ENCODE measurements around the gene PKN3. TPM values are rescaled to one million over a fixed set of nuclear protein-coding genes. Genes with fewer than 3 reads are reported as not detected.
"Not testable (repeated sequence)": the region's sequence is repeated elsewhere in the genome, so short reads cannot be mapped to it uniquely, and the experiment has no call there.

Gene PKN3
- total RNA-seq, 1 donor from 2014 or later: 28.0 TPM

DNA sequence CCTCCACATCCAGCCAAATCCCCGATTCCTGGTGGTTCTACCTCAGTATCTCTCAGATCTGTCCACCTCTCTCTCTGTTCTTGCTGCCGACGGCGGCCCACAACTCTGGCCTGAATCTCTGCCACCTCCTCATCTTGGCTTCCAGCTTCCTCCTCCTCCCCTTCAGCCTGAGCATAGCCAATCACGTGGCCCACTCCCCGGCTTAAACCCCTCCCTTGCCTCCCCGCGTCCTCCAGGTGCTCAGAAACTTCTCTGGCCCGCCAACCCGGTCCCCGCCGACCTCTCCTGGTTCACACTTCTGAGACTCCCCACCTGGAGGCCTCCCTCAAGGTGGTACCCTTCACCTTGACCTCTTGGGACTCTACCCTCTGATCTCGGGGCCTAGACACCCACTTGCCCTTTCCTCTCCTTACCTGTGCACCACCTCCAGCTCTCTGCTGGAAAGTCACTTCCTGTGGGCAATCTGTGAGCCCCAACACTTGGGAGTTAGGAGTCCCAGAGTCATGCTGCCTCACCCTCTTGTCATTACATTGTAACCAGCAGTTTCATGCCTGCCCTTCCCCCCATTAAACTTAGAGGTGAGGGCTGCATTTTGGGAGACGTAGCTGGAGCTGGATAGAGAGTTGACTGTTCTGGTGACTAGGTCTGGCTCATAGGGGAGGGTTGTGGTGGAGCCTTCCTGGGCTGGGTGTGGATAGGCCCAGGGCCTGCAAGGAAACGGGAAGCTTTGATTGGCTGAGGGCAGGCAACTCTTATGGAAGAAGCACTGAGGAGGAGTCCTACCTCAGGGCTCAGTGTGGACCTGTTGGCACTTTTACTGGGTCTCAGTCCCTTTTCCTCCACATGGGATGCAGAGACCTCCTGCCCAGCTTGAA, 17.7 kb upstream of the PKN3 start:
- peak; percentile 73 for DNase-seq (ENCODE audit: low spot score)
- Mint-ChIP-seq H3K4me1 (ENCODE audit: low read depth) (peaks cover 34% of the 10 kb centered on the region), H3K4me3 (ENCODE audit: low read depth) (peak overlapping the region; percentile 95), H3K36me3 (ENCODE audit: low read depth) (peaks cover 8% of the 10 kb centered on the region), H3K27ac (peak overlapping the region; percentile 93), H3K27me3 (ENCODE audit: low read depth) (no peaks in the 10 kb centered on the region), H3K9me3 (no peaks in the 10 kb centered on the region)
- intact Hi-C loops (cut with micrococcal nuclease): loop anchor here (5.0 to 10.0 kb wide), 3 partner anchors 132 to 340 kb away; partner anchors contain the start of genes KYAT1, LRRC8A, SH3GLB2 and SPTAN1

DNA sequence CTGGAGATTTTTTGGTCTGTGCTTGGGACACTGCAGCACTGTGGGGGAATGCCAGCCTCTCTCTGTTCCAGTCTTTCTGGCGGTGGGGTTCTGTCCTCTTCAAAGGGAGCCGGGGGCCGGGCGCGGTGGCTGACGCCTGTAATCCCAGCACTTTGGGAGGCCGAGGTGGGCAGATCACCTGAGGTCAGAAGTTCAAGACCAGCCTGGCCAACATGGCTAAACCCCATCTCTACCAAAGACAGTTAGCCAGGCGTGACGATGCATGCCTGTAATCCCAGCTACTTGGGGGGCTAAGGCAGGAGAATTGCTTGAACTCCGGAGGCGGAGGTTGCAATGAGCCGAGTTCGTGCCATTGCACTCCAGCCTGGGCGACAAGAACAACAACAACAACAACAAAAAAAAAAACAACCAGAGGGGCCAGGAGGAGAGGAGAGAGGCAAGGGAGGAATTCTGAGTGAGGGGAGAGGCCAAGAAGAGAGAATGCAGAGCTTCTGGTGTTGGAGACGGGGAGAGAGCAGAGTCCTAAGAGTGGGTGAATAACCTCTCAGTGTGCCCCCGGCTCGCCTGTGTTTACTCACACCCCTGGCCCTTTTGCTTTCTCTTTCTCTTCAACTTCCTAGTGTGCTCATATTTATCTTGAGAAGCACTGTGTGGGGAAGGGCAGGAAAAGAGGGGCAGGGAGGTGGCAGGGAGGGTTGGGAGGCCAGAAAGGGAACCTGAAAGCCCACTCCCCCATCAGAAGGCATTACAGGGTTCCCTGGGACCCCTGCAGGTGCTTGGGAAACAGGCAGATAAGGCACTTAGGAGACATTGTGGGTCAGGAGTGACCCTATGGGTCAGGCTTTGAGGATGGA, 16.4 kb upstream of the PKN3 start:
- Mint-ChIP-seq H3K9me3 (no peaks in the 10 kb centered on the region), H3K27ac (peak overlapping the region; percentile 93), H3K4me1 (ENCODE audit: low read depth) (peaks cover 37% of the 10 kb centered on the region), H3K36me3 (ENCODE audit: low read depth) (peaks cover 14% of the 10 kb centered on the region), H3K4me3 (ENCODE audit: low read depth) (peak overlapping the region; percentile 95), H3K27me3 (ENCODE audit: low read depth) (no peaks in the 10 kb centered on the region)
- peak; percentile 44 for DNase-seq (ENCODE audit: low spot score)
- intact Hi-C loops (cut with micrococcal nuclease): loop anchor here (5.0 to 10.0 kb wide), 3 partner anchors 134 to 339 kb away; partner anchors contain the start of genes KYAT1, LRRC8A, SH3GLB2 and SPTAN1

DNA sequence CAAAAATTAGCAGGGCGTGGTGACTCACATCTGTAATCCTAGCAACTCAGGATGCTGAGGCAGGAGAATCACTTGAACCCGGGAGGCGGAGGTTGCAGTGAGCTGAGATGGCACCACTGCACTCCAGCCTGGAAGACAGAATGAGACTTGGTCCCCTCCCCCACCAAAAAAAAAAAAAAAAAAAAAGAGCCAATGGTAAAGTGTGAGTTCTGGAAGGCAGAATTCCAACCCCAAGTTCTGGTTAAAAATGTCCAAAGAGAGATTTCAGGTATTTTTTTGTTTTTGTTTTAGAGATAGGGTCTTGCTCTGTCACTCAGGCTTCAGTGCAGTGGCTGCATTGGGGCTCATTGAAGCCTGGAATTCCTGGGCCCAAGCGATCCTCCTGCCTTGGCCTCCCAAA, 14.8 kb upstream of the PKN3 start:
- no peak overlapping the region for H3K4me3 Mint-ChIP-seq (ENCODE audit: low read depth)
- peaks cover 44% of the 10 kb centered on the region for H3K4me1 Mint-ChIP-seq (ENCODE audit: low read depth)
- no peak for DNase-seq (ENCODE audit: low spot score)
- H3K36me3 Mint-ChIP-seq (ENCODE audit: low read depth): peaks cover 29% of the 10 kb centered on the region
- no peaks in the 10 kb centered on the region for H3K27me3 Mint-ChIP-seq (ENCODE audit: low read depth)
- H3K27ac Mint-ChIP-seq: peak overlapping the region; percentile 40
- no peaks in the 10 kb centered on the region for H3K9me3 Mint-ChIP-seq
- intact Hi-C loops (cut with micrococcal nuclease): loop anchor here (5.0 to 10.0 kb wide), 3 partner anchors 135 to 337 kb away; partner anchors contain the start of genes KYAT1, LRRC8A, SH3GLB2 and SPTAN1

DNA sequence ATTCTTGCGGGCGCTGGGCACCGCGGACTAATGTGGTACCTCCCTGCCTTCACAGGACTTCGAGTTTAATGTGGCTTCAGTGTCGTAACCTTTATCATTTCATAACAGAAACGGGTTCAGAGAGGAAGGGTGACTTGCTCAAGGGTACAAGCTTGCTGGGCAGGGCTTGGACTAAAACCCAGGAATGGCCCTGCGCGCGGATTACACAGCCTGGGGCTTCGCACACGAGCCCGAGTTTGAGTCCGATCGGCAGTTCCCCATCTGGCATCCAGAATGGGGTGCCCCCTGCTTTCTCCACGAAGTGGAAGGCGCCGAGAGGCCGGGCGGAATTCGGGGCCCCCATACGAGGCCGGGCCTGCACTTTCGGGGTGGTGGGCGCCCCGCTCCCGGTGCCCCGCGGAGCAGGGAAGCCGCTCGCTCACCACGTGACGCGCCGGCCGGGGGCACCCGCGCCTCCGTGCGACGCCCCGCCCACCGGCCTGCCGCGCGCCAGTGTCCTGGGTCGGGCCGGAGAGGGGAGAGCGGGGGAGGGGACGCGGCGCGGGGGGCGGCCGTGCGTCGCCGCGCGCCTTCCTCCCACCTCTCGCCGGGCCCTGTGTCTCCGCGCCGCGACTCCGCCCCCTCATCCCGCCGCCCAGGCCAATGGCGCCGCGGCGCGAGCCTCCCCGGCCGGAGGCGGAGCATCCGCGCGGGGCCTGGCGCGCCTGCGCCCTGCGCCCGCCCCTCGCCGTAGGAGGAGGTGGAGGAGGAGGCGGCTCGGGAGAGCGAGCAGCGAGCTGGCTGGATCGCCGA, 13.6 kb upstream of the PKN3 start, which contains the start of gene SET:
SET (plus strand) TSS at position 722 of the 792 bp plus-strand sequence. CDS start 361 bp downstream, outside the sequence.
- H3K36me3 Mint-ChIP-seq (ENCODE audit: low read depth): peaks cover 36% of the 10 kb centered on the region
- no peaks in the 10 kb centered on the region for H3K27me3 Mint-ChIP-seq (ENCODE audit: low read depth)
- peaks cover 47% of the 10 kb centered on the region for H3K4me1 Mint-ChIP-seq (ENCODE audit: low read depth)
- peak within 1 kb of the TSS; percentile 91 for H3K27ac Mint-ChIP-seq
- intact Hi-C loops (cut with micrococcal nuclease): loop anchor here (2.0 to 10.0 kb wide), 5 partner anchors 14 to 336 kb away; partner anchors contain the start of genes DYNC2I2, KYAT1, LRRC8A and PKN3
- H3K4me3 Mint-ChIP-seq (ENCODE audit: low read depth): peak within 1 kb of the TSS; percentile 82
- peak; percentile 92 for DNase-seq (ENCODE audit: low spot score)
- H3K9me3 Mint-ChIP-seq: no peaks in the 10 kb centered on the region

DNA sequence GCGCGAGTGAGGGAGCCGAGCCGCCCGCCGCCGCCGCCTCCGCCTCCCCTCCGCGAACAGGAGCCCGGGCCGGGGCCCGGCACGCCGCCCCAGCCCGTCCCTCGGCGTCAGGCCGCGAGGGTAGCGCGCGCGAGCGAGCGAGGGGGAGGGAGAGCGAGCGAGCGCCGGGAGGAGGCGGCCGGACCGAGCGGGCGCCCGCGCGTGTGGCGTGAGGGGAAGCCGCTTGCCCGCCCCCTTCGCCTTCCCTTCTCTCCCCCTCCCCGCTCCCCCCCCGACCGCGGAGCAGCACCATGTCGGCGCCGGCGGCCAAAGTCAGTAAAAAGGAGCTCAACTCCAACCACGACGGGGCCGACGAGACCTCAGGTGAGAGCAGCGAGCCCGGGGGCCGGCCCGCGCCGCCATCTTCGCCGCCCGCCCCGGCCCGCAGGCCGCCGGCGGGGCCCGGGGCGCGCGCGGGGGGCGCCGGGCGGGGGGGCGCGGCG, 13.0 kb upstream of the PKN3 start:
- Mint-ChIP-seq H3K4me3 (ENCODE audit: low read depth) (no peak overlapping the region), H3K27me3 (ENCODE audit: low read depth) (no peaks in the 10 kb centered on the region), H3K27ac (peak overlapping the region; percentile 30), H3K36me3 (ENCODE audit: low read depth) (peaks cover 40% of the 10 kb centered on the region), H3K9me3 (no peaks in the 10 kb centered on the region), H3K4me1 (ENCODE audit: low read depth) (peaks cover 48% of the 10 kb centered on the region)
- no peak for DNase-seq (ENCODE audit: low spot score)
- intact Hi-C loops (cut with micrococcal nuclease): loop anchor here (2.0 to 10.0 kb wide), 5 partner anchors 13 to 335 kb away; partner anchors contain the start of genes DYNC2I2, KYAT1, LRRC8A and PKN3

DNA sequence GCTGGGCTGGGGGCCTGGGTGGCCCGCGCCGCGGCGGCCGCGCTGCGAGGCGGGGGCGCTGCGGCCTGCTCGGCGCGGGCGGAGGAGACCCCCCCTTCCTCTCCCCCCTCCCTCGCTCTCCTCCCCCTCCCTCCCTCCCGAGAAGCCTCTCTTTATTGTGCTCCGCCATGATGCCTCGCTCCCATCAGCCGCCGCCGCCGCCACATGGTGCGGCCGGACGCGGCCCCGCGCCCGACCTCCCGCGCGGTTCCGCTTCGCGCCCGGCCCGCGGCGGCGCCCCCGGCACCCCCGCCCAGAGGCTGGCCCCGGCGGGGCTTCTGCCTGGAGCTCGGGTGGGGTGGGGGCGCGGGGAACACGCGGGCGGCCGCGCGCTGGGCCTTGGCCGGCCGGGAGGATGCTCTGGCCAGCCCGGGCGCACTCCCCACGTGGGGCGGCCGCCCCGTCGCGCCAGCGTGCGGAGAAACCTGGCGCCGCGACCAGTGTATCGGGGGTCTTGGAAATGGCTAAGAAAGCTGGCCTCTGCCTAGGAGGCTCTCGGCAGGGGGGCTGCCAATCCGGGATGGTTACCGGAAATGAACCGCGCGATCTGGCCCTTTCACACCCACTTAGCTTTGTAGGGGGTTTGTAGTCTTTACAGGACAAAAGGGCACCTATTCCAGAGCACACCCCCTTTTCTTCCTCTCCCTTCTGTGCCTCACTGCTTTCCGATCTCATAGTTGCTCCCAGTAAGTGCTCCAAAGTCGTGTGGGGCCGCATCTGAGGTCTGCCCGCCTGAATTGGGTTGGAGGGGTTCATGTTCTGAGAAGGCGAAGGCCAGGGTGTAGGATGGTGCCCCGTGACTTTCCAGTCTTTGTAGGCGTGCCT, 12.3 kb upstream of the PKN3 start:
- Mint-ChIP-seq H3K27me3 (ENCODE audit: low read depth) (no peaks in the 10 kb centered on the region), H3K4me3 (ENCODE audit: low read depth) (peak overlapping the region; percentile 100), H3K4me1 (ENCODE audit: low read depth) (peaks cover 42% of the 10 kb centered on the region), H3K27ac (peak overlapping the region; percentile 98), H3K9me3 (no peaks in the 10 kb centered on the region), H3K36me3 (ENCODE audit: low read depth) (peaks cover 46% of the 10 kb centered on the region)
- intact Hi-C loops (cut with micrococcal nuclease): loop anchor here (2.0 to 10.0 kb wide), 6 partner anchors 13 to 335 kb away; partner anchors contain the start of genes DOLK, DYNC2I2, KYAT1 and LRRC8A
- DNase-seq (ENCODE audit: low spot score): peak; percentile 39

DNA sequence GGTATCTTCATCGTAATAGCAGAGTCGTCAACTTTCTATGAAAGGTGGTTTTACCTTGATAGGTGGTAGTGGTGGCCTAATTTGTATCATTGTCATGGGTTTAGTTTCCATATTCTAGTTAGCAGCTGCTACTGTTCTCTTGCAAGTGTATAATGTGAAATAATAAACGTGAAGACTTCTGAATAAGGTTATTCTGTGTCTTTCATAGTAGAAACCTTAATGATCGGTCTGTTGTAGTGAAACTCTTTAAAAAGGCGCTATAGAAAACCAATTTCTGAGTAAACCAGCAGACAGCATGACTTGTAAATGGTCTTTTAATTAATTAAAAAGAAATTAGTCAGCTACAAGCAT, 11.6 kb upstream of the PKN3 start:
- peaks cover 37% of the 10 kb centered on the region for H3K4me1 Mint-ChIP-seq (ENCODE audit: low read depth)
- no peaks in the 10 kb centered on the region for H3K9me3 Mint-ChIP-seq
- intact Hi-C loops (cut with micrococcal nuclease): loop anchor here (2.0 kb wide), 1 partner anchor 256 kb away; the partner anchor contains the start of genes DOLK and NUP188
- peak overlapping the region; percentile 98 for H3K27ac Mint-ChIP-seq
- no peak for DNase-seq (ENCODE audit: low spot score)
- H3K4me3 Mint-ChIP-seq (ENCODE audit: low read depth): peak overlapping the region; percentile 100
- H3K36me3 Mint-ChIP-seq (ENCODE audit: low read depth): peaks cover 50% of the 10 kb centered on the region
- no peaks in the 10 kb centered on the region for H3K27me3 Mint-ChIP-seq (ENCODE audit: low read depth)

DNA sequence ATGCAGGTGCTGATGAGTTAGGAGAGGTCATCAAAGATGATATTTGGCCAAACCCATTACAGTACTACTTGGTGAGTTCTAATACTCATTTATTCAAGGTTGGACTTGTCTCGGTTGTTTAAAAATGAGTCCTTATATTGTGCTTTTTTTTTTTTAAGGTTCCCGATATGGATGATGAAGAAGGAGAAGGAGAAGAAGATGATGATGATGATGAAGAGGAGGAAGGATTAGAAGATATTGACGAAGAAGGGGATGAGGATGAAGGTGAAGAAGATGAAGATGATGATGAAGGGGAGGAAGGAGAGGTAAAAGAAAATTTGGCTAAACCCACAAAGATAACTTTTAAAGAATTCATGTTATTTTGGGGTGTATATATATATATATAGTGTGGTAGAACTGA, 8.6 kb upstream of the PKN3 start:
- Mint-ChIP-seq H3K36me3 (ENCODE audit: low read depth) (peaks cover 66% of the 10 kb centered on the region), H3K27ac (peak overlapping the region; percentile 34), H3K4me1 (ENCODE audit: low read depth) (peaks cover 26% of the 10 kb centered on the region)
- H3K9me3 Mint-ChIP-seq; H3K4me3 Mint-ChIP-seq (ENCODE audit: low read depth); intact Hi-C loops (cut with micrococcal nuclease); H3K27me3 Mint-ChIP-seq (ENCODE audit: low read depth); DNase-seq (ENCODE audit: low spot score): not testable (repeated sequence)

DNA sequence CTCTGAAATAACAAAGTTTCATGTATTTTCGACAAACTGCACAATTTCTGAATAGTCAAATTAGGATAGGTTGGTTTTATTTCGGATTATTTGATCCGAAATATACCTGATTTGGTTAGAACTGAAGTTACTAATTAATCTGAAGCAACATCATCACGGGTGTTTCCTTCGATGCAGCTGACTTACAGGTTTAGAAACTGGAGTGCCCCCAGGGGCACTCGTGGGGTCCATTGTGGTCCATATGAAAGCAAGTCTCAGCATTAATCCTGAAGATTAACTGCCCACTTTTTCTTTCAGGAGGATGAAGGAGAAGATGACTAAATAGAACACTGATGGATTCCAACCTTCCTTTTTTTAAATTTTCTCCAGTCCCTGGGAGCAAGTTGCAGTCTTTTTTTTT, 8.0 kb upstream of the PKN3 start:
- no peak overlapping the region for H3K27ac Mint-ChIP-seq
- H3K9me3 Mint-ChIP-seq: no peaks in the 10 kb centered on the region
- H3K27me3 Mint-ChIP-seq (ENCODE audit: low read depth): no peaks in the 10 kb centered on the region
- no peak overlapping the region for H3K4me3 Mint-ChIP-seq (ENCODE audit: low read depth)
- H3K36me3 Mint-ChIP-seq (ENCODE audit: low read depth): peaks cover 66% of the 10 kb centered on the region
- DNase-seq (ENCODE audit: low spot score): no peak
- intact Hi-C loops (cut with micrococcal nuclease): no loop called here
- peaks cover 26% of the 10 kb centered on the region for H3K4me1 Mint-ChIP-seq (ENCODE audit: low read depth)

DNA sequence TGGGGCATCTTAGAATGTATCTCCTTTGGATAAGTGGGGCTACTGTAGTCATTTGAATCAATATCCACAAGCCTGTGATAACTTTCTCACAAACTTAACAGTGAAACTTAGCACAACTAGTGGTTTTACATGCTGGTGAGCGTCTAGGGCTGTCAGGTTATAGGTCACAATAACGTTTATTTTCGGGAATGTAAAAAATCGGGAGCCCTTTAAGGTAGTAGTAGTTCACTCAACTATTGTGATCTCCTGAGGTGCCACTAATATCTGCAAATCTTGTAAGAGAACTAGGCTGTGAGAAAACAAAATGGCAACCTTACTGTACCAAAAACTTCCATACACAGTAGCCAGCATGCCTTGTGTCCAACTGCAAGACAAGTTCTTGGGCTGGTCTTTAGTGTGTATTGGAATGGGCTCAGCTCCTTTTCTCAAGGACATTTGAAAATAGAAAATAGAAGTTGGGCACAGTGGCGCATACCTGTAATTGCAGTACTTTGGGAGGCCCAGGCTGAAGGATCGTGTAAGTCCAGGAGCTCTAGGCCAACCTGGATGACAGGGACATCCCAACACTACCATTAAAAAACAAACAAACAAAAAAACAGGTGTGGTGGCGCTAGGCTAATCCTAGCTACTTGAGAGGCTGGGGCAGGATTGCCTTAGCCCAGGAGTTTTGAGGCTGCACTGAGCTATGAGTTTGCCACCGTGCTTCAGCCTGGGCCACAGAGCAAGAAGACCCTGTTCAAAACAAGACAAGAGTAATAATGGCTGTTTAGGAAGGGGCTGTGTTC, 5.2 kb upstream of the PKN3 start:
- Mint-ChIP-seq H3K4me1 (ENCODE audit: low read depth) (peaks cover 21% of the 10 kb centered on the region), H3K4me3 (ENCODE audit: low read depth) (no peak overlapping the region), H3K36me3 (ENCODE audit: low read depth) (peaks cover 48% of the 10 kb centered on the region), H3K27me3 (ENCODE audit: low read depth) (no peaks in the 10 kb centered on the region), H3K27ac (no peak overlapping the region), H3K9me3 (no peaks in the 10 kb centered on the region)
- intact Hi-C loops (cut with micrococcal nuclease): no loop called here
- DNase-seq (ENCODE audit: low spot score): no peak

All from activated T-helper 2 cell treated with anti-CD3 and anti-CD28 coated beads, Interferon-gamma antibody, Interleukin-2, Interleukin-4, amounts not matched to agents 10 μg/mL and 5 μg/mL and 100 μg/mL, durations not matched to agents 14 hours and 24 hours and 36 hours (primary cell).